ENCODE results near the gene TMEM233. TPM values are rescaled to one million over a fixed set of nuclear protein-coding genes. Genes with fewer than 3 reads are reported as not detected.

Gene TMEM233
- total and polyA plus RNA-seq, 9 of the 15 experiments (the other 6 are each of a cell fraction or from before 2014, with no cell fraction given) = 0.04 to 0.17 (median 0.07) TPM; not detected in 2

DNA sequence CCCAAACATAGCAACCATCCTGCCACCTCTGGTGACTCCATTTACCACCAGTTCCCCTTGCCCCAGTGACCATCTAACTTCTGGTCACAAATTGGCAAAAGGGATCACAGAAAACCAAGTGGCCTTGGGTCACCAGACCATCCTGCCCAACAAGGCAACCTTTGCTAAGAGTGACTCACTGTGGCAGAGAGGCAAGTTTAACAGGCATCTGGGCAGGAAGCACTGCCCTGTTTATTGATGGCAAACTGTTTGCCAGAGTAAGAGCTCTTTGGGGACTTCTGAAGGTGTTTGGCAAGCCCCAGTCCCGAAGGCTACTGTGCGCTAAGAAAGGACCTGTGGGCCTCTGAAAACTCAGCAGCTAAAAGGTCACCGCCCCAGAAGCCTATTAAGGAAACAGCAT lies 28.2 kb upstream of the TMEM233 start (continued):
- no peak for TF ChIP-seq ZNF707 (CRISPR knock-in tag; conservative IDR thresholded peaks at IDR 0.05)
- TF ChIP-seq ZNF717 (CRISPR knock-in tag; IDR thresholded peaks at IDR 0.05) = no peak
- no peak for TF ChIP-seq HNRNPUL1 (IDR thresholded peaks at IDR 0.05; ENCODE audit: low read length)
- TF ChIP-seq SIN3B (IDR thresholded peaks at IDR 0.05; ENCODE audit: low read depth) = no peak

DNA sequence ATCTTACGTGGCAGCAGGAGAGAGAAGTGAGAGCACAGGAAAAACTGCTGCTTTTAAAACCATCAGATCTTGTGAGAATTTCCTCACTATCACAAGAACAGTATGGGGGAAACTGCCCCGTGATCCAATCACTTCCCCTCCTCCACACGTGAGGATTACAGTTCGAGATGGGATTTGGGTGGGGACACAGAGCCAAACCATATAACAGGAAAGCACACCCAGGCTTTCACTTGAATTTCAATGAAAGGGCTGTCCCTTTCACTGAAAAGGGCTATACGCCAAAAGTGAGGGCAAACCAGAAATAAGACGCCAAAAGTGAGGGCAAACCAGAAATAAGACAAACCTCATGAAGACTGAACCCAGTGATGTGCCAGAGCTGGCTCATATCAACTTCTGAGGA lies 22.8 kb upstream of the TMEM233 start:
- H3K79me2 ChIP-seq (ENCODE audit: control insufficient read depth, insufficient read depth, low read length) = no peaks in the 10 kb centered on the region
- H3K9ac ChIP-seq (ENCODE audit: insufficient read depth in 1 of 2, low read depth in 2 of 2, low read length in 2 of 2) = no peak overlapping the region
- in situ Hi-C loops (cut with MboI) = no loop called here
- intact Hi-C loops (cut with micrococcal nuclease) = no loop called here
- no peaks in the 10 kb centered on the region for H4K20me1 ChIP-seq (replicated peaks; ENCODE audit: control insufficient read depth, insufficient read depth, low read length)
- no peak for DNase-seq (ENCODE audit: extremely low read depth in 1 of 4, low spot score in 3 of 4)
- H3K27me3 ChIP-seq (ENCODE audit: control insufficient read depth in 2 of 2, insufficient read depth in 2 of 2, low read length in 2 of 2) = peaks cover 0 to 5% of the 10 kb centered on the region in 2 experiments; a peak in 2 of 5 replicates
- no peaks in the 10 kb centered on the region for H3K9me1 ChIP-seq (ENCODE audit: control insufficient read depth, insufficient read depth, low read length)
- ATAC-seq = no peak
- POLR2A ChIA-PET = interaction anchor here (0.9 kb wide), 1 partner anchor 24 kb away, joined by 3 read pairs; no protein-coding TSS in a partner anchor
- no peaks in the 10 kb centered on the region for H3K9me3 ChIP-seq (replicated peaks; ENCODE audit: control insufficient read depth, insufficient read depth, low read depth, low read length)
- BruUV-seq (replicated peaks) = no TSS peak
- no peak for FAIRE-seq
- no peak overlapping the region for H3K27ac ChIP-seq (ENCODE audit: extremely low read depth, low read depth, low read length)
- 4% methylated on average over 6 of the region's 6 CpGs for WGBS (ENCODE audit: insufficient coverage, low coverage, missing lambda C conversion rate)
- no peak overlapping the region for H2AFZ ChIP-seq (ENCODE audit: low read depth, low read length)
- CTCF ChIA-PET (ENCODE audit: low intra/inter-chr PET ratio) = no interaction called here
- H3K4me1 ChIP-seq (replicated peaks in 1 of 2; ENCODE audit: control insufficient read depth in 2 of 2, insufficient read depth in 2 of 2, low read length in 2 of 2) = no peaks in the 10 kb centered on the region
- TF ChIP-seq TGIF2 (CRISPR knock-in tag; IDR thresholded peaks at IDR 0.05) = no peak
- TF ChIP-seq, protein P1, sequence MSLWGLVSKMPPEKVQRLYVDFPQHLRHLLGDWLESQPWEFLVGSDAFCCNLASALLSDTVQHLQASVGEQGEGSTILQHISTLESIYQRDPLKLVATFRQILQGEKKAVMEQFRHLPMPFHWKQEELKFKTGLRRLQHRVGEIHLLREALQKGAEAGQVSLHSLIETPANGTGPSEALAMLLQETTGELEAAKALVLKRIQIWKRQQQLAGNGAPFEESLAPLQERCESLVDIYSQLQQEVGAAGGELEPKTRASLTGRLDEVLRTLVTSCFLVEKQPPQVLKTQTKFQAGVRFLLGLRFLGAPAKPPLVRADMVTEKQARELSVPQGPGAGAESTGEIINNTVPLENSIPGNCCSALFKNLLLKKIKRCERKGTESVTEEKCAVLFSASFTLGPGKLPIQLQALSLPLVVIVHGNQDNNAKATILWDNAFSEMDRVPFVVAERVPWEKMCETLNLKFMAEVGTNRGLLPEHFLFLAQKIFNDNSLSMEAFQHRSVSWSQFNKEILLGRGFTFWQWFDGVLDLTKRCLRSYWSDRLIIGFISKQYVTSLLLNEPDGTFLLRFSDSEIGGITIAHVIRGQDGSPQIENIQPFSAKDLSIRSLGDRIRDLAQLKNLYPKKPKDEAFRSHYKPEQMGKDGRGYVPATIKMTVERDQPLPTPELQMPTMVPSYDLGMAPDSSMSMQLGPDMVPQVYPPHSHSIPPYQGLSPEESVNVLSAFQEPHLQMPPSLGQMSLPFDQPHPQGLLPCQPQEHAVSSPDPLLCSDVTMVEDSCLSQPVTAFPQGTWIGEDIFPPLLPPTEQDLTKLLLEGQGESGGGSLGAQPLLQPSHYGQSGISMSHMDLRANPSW (CRISPR knock-in tag; IDR thresholded peaks at IDR 0.05) = no peak
- TF ChIP-seq, protein P2, sequence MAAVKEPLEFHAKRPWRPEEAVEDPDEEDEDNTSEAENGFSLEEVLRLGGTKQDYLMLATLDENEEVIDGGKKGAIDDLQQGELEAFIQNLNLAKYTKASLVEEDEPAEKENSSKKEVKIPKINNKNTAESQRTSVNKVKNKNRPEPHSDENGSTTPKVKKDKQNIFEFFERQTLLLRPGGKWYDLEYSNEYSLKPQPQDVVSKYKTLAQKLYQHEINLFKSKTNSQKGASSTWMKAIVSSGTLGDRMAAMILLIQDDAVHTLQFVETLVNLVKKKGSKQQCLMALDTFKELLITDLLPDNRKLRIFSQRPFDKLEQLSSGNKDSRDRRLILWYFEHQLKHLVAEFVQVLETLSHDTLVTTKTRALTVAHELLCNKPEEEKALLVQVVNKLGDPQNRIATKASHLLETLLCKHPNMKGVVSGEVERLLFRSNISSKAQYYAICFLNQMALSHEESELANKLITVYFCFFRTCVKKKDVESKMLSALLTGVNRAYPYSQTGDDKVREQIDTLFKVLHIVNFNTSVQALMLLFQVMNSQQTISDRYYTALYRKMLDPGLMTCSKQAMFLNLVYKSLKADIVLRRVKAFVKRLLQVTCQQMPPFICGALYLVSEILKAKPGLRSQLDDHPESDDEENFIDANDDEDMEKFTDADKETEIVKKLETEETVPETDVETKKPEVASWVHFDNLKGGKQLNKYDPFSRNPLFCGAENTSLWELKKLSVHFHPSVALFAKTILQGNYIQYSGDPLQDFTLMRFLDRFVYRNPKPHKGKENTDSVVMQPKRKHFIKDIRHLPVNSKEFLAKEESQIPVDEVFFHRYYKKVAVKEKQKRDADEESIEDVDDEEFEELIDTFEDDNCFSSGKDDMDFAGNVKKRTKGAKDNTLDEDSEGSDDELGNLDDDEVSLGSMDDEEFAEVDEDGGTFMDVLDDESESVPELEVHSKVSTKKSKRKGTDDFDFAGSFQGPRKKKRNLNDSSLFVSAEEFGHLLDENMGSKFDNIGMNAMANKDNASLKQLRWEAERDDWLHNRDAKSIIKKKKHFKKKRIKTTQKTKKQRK (IDR thresholded peaks at IDR 0.05; ENCODE audit: borderline replicate concordance, low read depth, low read length) = no peak
- no peak for TF ChIP-seq FOS (IDR thresholded peaks at IDR 0.05; ENCODE audit: extremely low read depth, insufficient read length)
- TF ChIP-seq OTX1 (CRISPR knock-in tag; IDR thresholded peaks at IDR 0.05) = no peak
- TF ChIP-seq ZNF274 (IDR thresholded peaks at IDR 0.05; ENCODE audit: borderline replicate concordance, low read depth, low read length) = no peak
- TF ChIP-seq SAFB (IDR thresholded peaks at IDR 0.05; ENCODE audit: borderline replicate concordance, low read depth, low read length) = no peak
- no peak for TF ChIP-seq PPARD (CRISPR knock-in tag; IDR thresholded peaks at IDR 0.05)
- TF ChIP-seq ZNF41 (CRISPR knock-in tag; conservative IDR thresholded peaks at IDR 0.05) = no peak
- TF ChIP-seq SRSF1 (IDR thresholded peaks at IDR 0.05; ENCODE audit: low read depth, low read length) = no peak
- TF ChIP-seq RFX7 (CRISPR knock-in tag; IDR thresholded peaks at IDR 0.05) = no peak
- TF ChIP-seq SRSF9 (IDR thresholded peaks at IDR 0.05; ENCODE audit: borderline replicate concordance, low read depth, low read length) = no peak
- TF ChIP-seq FUS (optimal IDR thresholded peaks at IDR 0.05; ENCODE audit: low read depth, low read length) = no peak
- TF ChIP-seq ZNF778 (CRISPR knock-in tag; IDR thresholded peaks at IDR 0.05) = no peak
- no peaks in the 10 kb centered on the region for H3K36me3 ChIP-seq (ENCODE audit: control insufficient read depth, insufficient read depth, low read length)
- H3K4me2 ChIP-seq (ENCODE audit: insufficient read depth, low read length) = no peak overlapping the region
- no peak overlapping the region for H3K4me3 ChIP-seq

Data from K562 (cell line).